CD4-positive, alpha-beta memory T cell (primary cell): ENCODE results near the gene TEX28. TPM values are rescaled to one million over a fixed set of nuclear protein-coding genes. Genes with fewer than 3 reads are reported as not detected.
"Not testable (repeated sequence)": the region's sequence is repeated elsewhere in the genome, so short reads cannot be mapped to it uniquely, and the experiment has no call there.

Source experiments
- CTCF ChIA-PET: fragments of 350-600 bp; sonication (Branson Sonifier 250); formaldehyde crosslinking; loops from one replicate; lab custom pipeline; 2021; ENCODE audit warnings: inconsistent platforms; ENCODE audit not compliant: partially characterized antibody; lab: Charles Lee
- POLR2A ChIA-PET: fragments of 350-600 bp; sonication (Branson Sonifier 250); formaldehyde crosslinking; loops from one replicate; lab custom pipeline; 2021; ENCODE audit not compliant: partially characterized antibody; lab: Charles Lee
- DNase-seq, 5 donors: peaks; one replicate each; pipeline versions ENCODE4 v3.0.0 to v3.0.0-alpha.2; 2020 to 2022; ENCODE audit warnings: mixed read lengths in 1 of 5
- H3K27ac ChIP-seq: one replicate; pipeline ENCODE4 v1.7.0; 2013; ENCODE audit warnings: low read depth, low read length
- H3K27me3 ChIP-seq: 2 replicates; pipeline ENCODE4 v1.7.0; 2013; ENCODE audit warnings: mild to moderate bottlenecking, low read length, moderate library complexity; ENCODE audit not compliant: insufficient read depth
- H3K36me3 ChIP-seq: 2 replicates; pipeline ENCODE4 v1.7.0; 2013; ENCODE audit warnings: mild to moderate bottlenecking, low read length, moderate library complexity; ENCODE audit not compliant: insufficient read depth
- H3K4me1 ChIP-seq: 2 replicates; pipeline ENCODE4 v1.7.0; 2013; ENCODE audit warnings: mild to moderate bottlenecking, low read length, moderate library complexity; ENCODE audit not compliant: insufficient read depth
- H3K4me3 ChIP-seq, 2 donors: one replicate each; pipeline ENCODE4 v1.7.0; 2013; ENCODE audit warnings: low read length in 2 of 2, mild to moderate bottlenecking in 1 of 2
- H3K9me3 ChIP-seq, 2 donors: one replicate each; pipeline ENCODE4 v1.7.0; 2013; ENCODE audit warnings: low read length in 2 of 2, control low read depth in 1 of 2; ENCODE audit not compliant: control insufficient read depth in 1 of 2
- H3K27ac Mint-ChIP-seq, 7 donors: one replicate each; pipeline ENCODE4 v1.8.0; 2020 to 2021; ENCODE audit warnings: mixed read lengths in 7 of 7, mild to moderate bottlenecking in 6 of 7, inconsistent platforms in 3 of 7, moderate library complexity in 3 of 7
- H3K27me3 Mint-ChIP-seq, 2 donors: one replicate each; pipeline ENCODE4 v1.8.0; 2020 to 2021; ENCODE audit warnings: mixed read lengths in 2 of 2
- H3K36me3 Mint-ChIP-seq, 2 donors: one replicate each; pipeline ENCODE4 v1.8.0; 2020 to 2021; ENCODE audit warnings: mixed read lengths in 2 of 2, inconsistent platforms in 1 of 2, mild to moderate bottlenecking in 1 of 2
- H3K4me1 Mint-ChIP-seq, 4 donors: one replicate each; pipeline ENCODE4 v1.8.0; 2020 to 2021; ENCODE audit warnings: mixed read lengths in 4 of 4, mild to moderate bottlenecking in 1 of 4
- H3K4me3 Mint-ChIP-seq, 8 donors: one replicate each; pipeline ENCODE4 v1.8.0; 2020 to 2021; ENCODE audit warnings: mixed read lengths in 8 of 8, mild to moderate bottlenecking in 7 of 8, moderate library complexity in 6 of 8, inconsistent platforms in 3 of 8
- H3K9me3 Mint-ChIP-seq, 8 donors: one replicate each; pipeline ENCODE4 v1.8.0; 2020 to 2021; ENCODE audit warnings: mixed read lengths in 8 of 8, mild to moderate bottlenecking in 5 of 8, inconsistent platforms in 3 of 8, moderate library complexity in 1 of 8
- intact Hi-C: fragments of 100-400 bp; cut with micrococcal nuclease; formaldehyde crosslinking; loops from one replicate; pipeline ENCODE4 v1.15.1; 2023
- polyA plus RNA-seq, 2 donors: library from polyadenylated mRNA; unstranded; fragments of 300-500 nt; fragmentation: Illumina TruSeq; gene quantifications; one replicate each; pipeline ENCODE4 v1.2.3, GENCODE V29; 2021
- total RNA-seq, 2 experiments: library from RNA; stranded (reverse); gene quantifications; one replicate each; pipeline ENCODE4 v1.2.3, GENCODE V29; 2021

Gene TEX28
- not detected for total RNA-seq
- polyA plus RNA-seq = not detected

DNA sequence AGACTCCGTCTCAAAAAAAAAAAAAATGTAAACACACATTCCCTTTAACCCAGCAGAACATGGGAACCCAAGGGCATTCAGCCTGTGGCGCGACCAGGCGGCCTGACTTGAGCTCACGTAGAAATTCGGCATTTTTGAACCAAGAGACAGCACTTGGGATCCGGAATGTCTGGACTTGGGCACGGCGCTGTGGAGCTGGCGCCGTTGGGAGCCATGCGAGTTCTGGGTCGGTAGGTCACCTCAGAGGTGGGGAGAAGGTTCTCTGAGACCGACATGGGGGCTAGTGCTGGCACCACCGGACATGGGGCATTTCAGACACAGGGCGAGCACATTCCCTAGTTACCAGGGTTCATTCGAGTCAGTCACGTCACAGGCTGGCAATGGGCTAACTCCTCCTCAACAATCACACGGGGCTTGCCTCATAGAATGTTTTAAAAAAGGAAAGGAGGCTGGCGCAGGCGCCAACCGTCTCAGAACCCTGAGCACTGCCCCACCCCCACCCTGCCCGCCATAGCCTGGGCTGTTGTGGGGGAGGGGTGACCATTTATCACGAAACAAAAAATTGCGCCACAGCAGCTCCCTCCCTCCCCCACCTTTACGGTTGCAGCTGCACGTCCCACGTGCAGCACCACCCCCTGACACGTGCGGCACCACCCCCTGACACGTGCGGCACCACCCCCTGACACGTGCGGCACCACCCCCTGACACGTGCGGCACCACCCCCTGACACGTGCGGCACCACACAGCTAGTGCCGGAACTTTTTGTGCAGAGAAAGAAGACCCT lies at the start of gene TEX28:
Gene TEX28, minus strand, starts transcription at position 334 of the 784 bp plus-strand sequence. CDS start 3,007 bp downstream, outside the sequence.
- H3K9me3 ChIP-seq = no peaks in the 10 kb centered on the region
- H3K4me1 ChIP-seq = peaks cover 5% of the 10 kb centered on the region
- H3K4me3 Mint-ChIP-seq = no peak within 1 kb of the TSS
- H3K4me3 ChIP-seq = no peak within 1 kb of the TSS
- POLR2A ChIA-PET = no interaction called here
- H3K27ac Mint-ChIP-seq = peak within 1 kb of the TSS in 1 of 7 donors; percentile 30
- CTCF ChIA-PET = interaction anchor here (1.4 kb wide), 1 partner anchor 158 kb away, joined by 3 read pairs; no protein-coding TSS in a partner anchor
- no peaks in the 10 kb centered on the region for H3K36me3 ChIP-seq
- intact Hi-C loops = no loop called here
- H3K27me3 Mint-ChIP-seq = no peaks in the 10 kb centered on the region
- no peak within 1 kb of the TSS for H3K27ac ChIP-seq
- no peaks in the 10 kb centered on the region for H3K27me3 ChIP-seq
- no peaks in the 10 kb centered on the region for H3K9me3 Mint-ChIP-seq
- H3K36me3 Mint-ChIP-seq = no peaks in the 10 kb centered on the region
- DNase-seq = no peak
- peaks cover 0 to 2% (median under 1%) of the 10 kb centered on the region in 4 donors for H3K4me1 Mint-ChIP-seq

DNA sequence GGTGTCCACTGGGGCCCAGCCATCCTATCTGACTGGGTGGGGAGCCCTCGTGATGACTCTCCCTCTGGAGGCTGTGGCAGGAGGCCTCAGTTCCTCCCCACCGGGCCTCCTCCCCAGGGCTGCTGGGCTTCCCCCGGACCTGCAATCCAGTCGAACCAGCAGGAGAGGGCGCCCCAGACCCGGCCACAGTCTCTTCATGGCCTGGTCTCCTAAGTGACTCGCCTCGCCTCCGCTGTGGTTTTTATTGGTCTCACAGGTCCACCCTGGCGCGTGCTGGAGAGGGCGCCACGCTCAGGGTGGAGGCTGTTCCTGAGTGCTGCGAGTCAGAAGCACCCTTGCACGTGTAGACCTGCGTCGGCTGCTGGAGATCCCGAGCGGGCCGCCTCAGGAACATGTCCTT lies 48.7 kb upstream of the TEX28 start:
- CTCF ChIA-PET, H3K27me3 Mint-ChIP-seq, DNase-seq, POLR2A ChIA-PET, H3K27me3 ChIP-seq, H3K9me3 ChIP-seq, H3K36me3 ChIP-seq, intact Hi-C loops, H3K4me3 ChIP-seq, H3K27ac Mint-ChIP-seq, H3K9me3 Mint-ChIP-seq, H3K4me3 Mint-ChIP-seq, H3K27ac ChIP-seq: not testable (repeated sequence)
- Mint-ChIP-seq H3K4me1 (peaks cover 10 to 15% (median 12%) of the 10 kb centered on the region in 4 donors), H3K36me3 (peaks cover 0 to 11% of the 10 kb centered on the region in 2 donors)
- H3K4me1 ChIP-seq = peaks cover 14% of the 10 kb centered on the region

DNA sequence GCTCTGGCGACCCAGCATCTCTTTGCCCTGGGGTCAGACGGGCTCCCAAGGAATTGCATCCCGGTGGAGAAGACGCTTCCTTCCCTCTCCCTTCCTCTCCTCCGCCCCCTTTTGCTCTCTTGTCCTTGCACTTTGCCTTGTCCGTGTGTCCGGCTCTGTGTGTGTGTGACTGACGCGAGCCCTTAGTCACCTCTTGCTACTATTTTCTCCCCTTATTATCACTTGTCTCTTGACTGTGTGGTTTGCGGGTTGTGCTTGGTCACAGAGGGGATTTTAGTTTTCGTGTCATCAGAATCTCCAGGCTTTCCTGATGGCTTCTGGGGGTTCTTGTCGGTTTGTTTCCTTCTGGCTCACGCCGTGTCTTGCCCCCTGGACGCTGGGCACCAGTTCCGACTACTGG lies 48.1 kb upstream of the TEX28 start:
- H3K4me3 Mint-ChIP-seq, H3K27me3 ChIP-seq, H3K36me3 Mint-ChIP-seq, H3K27ac ChIP-seq, H3K4me3 ChIP-seq, H3K36me3 ChIP-seq, H3K27me3 Mint-ChIP-seq, intact Hi-C loops, H3K9me3 Mint-ChIP-seq, H3K4me1 ChIP-seq, H3K27ac Mint-ChIP-seq, DNase-seq, CTCF ChIA-PET, H3K9me3 ChIP-seq, POLR2A ChIA-PET: not testable (repeated sequence)
- H3K4me1 Mint-ChIP-seq = peaks cover 6 to 11% (median 8%) of the 10 kb centered on the region in 4 donors

DNA sequence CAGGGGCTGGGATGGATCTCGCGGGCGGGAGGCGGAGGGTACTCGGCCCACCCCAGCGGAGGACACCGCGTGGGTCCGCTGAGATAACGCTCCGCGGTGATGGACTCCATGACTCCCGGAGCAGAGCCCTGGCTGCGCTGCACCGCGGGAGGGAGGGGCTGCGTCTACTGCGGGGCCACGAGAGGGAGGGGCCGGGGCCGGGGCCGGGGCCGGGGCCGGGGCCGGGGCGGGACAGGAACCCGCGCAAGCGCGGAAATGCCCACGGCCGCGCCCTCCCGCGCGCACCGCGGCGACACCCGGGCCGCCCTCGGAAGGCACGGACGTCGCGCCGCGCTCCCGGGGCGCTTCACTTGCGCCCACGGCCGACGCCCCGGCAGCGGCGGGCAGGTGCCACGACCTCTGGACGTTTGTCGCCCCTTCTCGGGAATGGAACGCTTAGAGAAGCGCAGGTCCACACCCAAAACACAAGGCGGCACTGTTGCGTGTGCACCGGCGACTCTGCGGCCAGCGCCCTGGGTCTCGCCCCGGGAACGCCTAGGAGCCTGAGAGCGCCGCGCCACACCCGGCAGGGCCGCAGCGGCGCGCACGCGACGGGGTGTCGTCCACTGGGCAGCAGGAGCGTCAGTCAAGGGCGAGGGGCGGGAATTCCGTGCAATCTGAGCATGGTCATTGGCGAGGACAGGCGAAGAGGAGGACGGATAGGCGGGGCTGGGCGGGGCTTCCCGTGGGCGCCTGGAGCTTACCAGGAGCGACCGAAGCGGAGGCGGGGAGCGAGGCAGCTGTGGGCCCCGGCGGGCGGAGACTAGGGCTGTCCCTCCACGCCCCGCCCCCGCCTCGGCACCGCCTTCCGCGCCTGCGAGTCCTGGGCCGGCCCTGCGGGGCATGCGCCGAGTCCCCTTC lies 46.7 kb upstream of the TEX28 start:
- H3K9me3 ChIP-seq, H3K4me1 ChIP-seq, H3K4me3 Mint-ChIP-seq, intact Hi-C loops, H3K27me3 ChIP-seq, H3K4me1 Mint-ChIP-seq, H3K4me3 ChIP-seq, H3K36me3 ChIP-seq, H3K36me3 Mint-ChIP-seq, H3K27ac ChIP-seq, POLR2A ChIA-PET, H3K9me3 Mint-ChIP-seq, H3K27ac Mint-ChIP-seq, CTCF ChIA-PET, H3K27me3 Mint-ChIP-seq: not testable (repeated sequence)
- peak in 3 of 5 donors; percentile 24 to 64 (median 31) for DNase-seq

GRCh38 chrX:154334496-154334895 lies 39.6 kb upstream of the TEX28 start:
- H3K27ac ChIP-seq = no peak overlapping the region
- H3K36me3 ChIP-seq = no peaks in the 10 kb centered on the region
- no peak for DNase-seq
- no peaks in the 10 kb centered on the region for H3K9me3 ChIP-seq
- ChIA-PET CTCF (interaction anchor here (1.7 kb wide), 1 partner anchor 26 kb away, joined by 6 read pairs; no protein-coding TSS in a partner anchor), POLR2A (interaction anchor here (1.0 kb wide), 1 partner anchor 156 kb away, joined by 3 read pairs; the partner anchor contains the start of gene SLC10A3)
- no peaks in the 10 kb centered on the region for H3K27me3 ChIP-seq
- peak overlapping the region in 3 of 8 donors; percentile 5 to 40 (median 23) for H3K4me3 Mint-ChIP-seq
- H3K27ac Mint-ChIP-seq = peak overlapping the region in 6 of 7 donors; percentile 6 to 77 (median 54)
- no peak overlapping the region for H3K4me3 ChIP-seq
- no peaks in the 10 kb centered on the region for H3K9me3 Mint-ChIP-seq
- no peaks in the 10 kb centered on the region for H3K27me3 Mint-ChIP-seq
- H3K4me1 Mint-ChIP-seq = peaks cover 9 to 30% (median 15%) of the 10 kb centered on the region in 4 donors
- intact Hi-C loops = no loop called here
- peaks cover 16% of the 10 kb centered on the region for H3K4me1 ChIP-seq
- H3K36me3 Mint-ChIP-seq = no peaks in the 10 kb centered on the region

- no peaks in the 10 kb centered on the region for H3K27me3 Mint-ChIP-seq
- Histone ChIP-seq H3K27me3 (no peaks in the 10 kb centered on the region), H3K27ac (no peak overlapping the region), H3K9me3 (no peaks in the 10 kb centered on the region), H3K36me3 (no peaks in the 10 kb centered on the region), H3K4me3 (no peak overlapping the region), H3K4me1 (peaks cover 22% of the 10 kb centered on the region)
- no peaks in the 10 kb centered on the region for H3K36me3 Mint-ChIP-seq
- peak overlapping the region in 5 of 7 donors; percentile 24 to 82 (median 60) for H3K27ac Mint-ChIP-seq
- peaks cover 11 to 35% (median 17%) of the 10 kb centered on the region in 4 donors for H3K4me1 Mint-ChIP-seq
- no peaks in the 10 kb centered on the region for H3K9me3 Mint-ChIP-seq
- ChIA-PET POLR2A (interaction anchor here (1.0 kb wide), 1 partner anchor 157 kb away, joined by 3 read pairs; the partner anchor contains the start of gene SLC10A3), CTCF (interaction anchor here (1.7 kb wide), 1 partner anchor 25 kb away, joined by 6 read pairs; no protein-coding TSS in a partner anchor)
- peak overlapping the region in 5 of 8 donors; percentile 7 to 58 (median 37) for H3K4me3 Mint-ChIP-seq
- no peak for DNase-seq
- intact Hi-C loops = no loop called here
These were observed 38.9 kb upstream of the TEX28 start for GRCh38 chrX:154333837-154334271.

DNA sequence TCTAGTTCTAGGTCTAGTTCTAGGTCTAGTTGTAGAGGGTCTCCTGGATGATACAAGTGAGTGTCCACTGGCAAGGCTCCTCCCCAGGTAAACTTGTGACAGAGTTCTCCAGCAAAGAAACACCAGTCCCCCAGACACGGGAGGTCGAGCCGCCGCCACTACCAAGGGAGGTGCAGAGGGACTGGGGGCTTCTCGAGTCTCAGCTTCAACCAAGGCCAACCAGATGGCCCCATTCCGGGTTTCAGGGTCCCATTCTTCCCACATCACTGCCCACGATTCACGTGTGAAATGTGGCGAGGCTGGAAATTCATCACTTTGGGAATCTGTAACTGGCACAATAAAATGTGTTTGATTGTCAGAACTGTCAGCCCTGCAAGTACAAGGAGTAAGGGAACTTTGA lies 38.2 kb upstream of the TEX28 start:
- intact Hi-C loops = no loop called here
- Histone ChIP-seq H3K4me1 (peaks cover 29% of the 10 kb centered on the region), H3K36me3 (no peaks in the 10 kb centered on the region), H3K27me3 (no peaks in the 10 kb centered on the region), H3K9me3 (no peaks in the 10 kb centered on the region), H3K27ac (no peak overlapping the region), H3K4me3 (no peak overlapping the region)
- no peaks in the 10 kb centered on the region for H3K27me3 Mint-ChIP-seq
- peak overlapping the region in 1 of 7 donors; percentile 64 for H3K27ac Mint-ChIP-seq
- CTCF ChIA-PET = interaction anchor here (1.7 kb wide), 1 partner anchor 24 kb away, joined by 6 read pairs; no protein-coding TSS in a partner anchor
- DNase-seq = no peak
- no peaks in the 10 kb centered on the region for H3K36me3 Mint-ChIP-seq
- no peaks in the 10 kb centered on the region for H3K9me3 Mint-ChIP-seq
- POLR2A ChIA-PET = no interaction called here
- H3K4me3 Mint-ChIP-seq = no peak overlapping the region
- peaks cover 16 to 40% (median 21%) of the 10 kb centered on the region in 4 donors for H3K4me1 Mint-ChIP-seq
